Measurements from ENCODE around the gene SLC13A1.

DNA sequence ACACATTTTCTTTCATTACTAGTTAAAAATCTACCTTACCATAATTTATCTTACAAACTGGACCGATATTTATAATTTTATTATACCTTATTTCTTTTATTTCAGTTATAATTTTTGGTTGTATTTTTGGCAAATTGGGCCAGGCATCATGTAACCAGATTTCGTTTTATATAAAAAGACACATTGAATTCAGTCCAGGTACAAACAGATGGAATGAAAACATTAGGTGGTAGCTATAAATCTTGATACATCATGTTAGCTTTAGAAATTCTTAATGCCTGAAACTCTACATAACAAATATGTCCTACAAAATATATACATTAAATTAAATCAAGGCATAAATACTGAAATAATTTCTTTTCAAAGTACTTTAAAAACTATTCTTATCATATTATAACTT is 73.1 kb downstream of the SLC13A1 start:
- TF ChIP-seq, protein P1, sequence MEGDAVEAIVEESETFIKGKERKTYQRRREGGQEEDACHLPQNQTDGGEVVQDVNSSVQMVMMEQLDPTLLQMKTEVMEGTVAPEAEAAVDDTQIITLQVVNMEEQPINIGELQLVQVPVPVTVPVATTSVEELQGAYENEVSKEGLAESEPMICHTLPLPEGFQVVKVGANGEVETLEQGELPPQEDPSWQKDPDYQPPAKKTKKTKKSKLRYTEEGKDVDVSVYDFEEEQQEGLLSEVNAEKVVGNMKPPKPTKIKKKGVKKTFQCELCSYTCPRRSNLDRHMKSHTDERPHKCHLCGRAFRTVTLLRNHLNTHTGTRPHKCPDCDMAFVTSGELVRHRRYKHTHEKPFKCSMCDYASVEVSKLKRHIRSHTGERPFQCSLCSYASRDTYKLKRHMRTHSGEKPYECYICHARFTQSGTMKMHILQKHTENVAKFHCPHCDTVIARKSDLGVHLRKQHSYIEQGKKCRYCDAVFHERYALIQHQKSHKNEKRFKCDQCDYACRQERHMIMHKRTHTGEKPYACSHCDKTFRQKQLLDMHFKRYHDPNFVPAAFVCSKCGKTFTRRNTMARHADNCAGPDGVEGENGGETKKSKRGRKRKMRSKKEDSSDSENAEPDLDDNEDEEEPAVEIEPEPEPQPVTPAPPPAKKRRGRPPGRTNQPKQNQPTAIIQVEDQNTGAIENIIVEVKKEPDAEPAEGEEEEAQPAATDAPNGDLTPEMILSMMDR (IDR thresholded peaks at IDR 0.05; ENCODE audit: low read length): no peak
- no peak for TF ChIP-seq EZH2 (optimal IDR thresholded peaks at IDR 0.05; ENCODE audit: low read depth, low read length)
- no peak for TF ChIP-seq EZH2phosphoT487 (IDR thresholded peaks at IDR 0.05; ENCODE audit: low read length)

Measured in MM.1S (cell line).